Inferior parietal cortex (tissue), 1 donor: ENCODE data around the gene GPATCH3.

Experiments used
- DNase-seq: peaks from one replicate; pipeline ENCODE4 v3.0.0-alpha.2; 2016; ENCODE audit errors: extremely low spot score

The GPATCH3 gene

GRCh38 chr1:26844424-26845196 is 55.7 kb downstream of the GPATCH3 start:
- no peak for DNase-seq
